PFSK-1 (cell line): Measurements from ENCODE around the gene ZBTB6.

Experiments used
- FOXP2 ChIP-seq: optimal IDR thresholded peaks from 2 replicates; pipeline ENCODE3; 2011; ENCODE audit warnings: borderline replicate concordance, control low read depth, inconsistent platforms; ENCODE audit not compliant: insufficient read depth; ENCODE audit errors: extremely low read length, extremely low read depth
- POLR2AphosphoS5 ChIP-seq: IDR thresholded peaks from 2 replicates; pipeline ENCODE4 v1.6.1; 2012; ENCODE audit warnings: low read depth, mild to moderate bottlenecking, control low read depth, low read length, moderate library complexity
- REST ChIP-seq, 2 experiments: IDR thresholded peaks; 2 replicates each; pipeline versions ENCODE4 v1.6.1 to v1.8.0; 2011 to 2012; ENCODE audit warnings: low read depth in 2 of 2, low read length in 2 of 2, control low read depth in 1 of 2, inconsistent platforms in 1 of 2, mild to moderate bottlenecking in 1 of 2, moderate library complexity in 1 of 2; ENCODE audit not compliant: insufficient read depth in 1 of 2
- SIN3A ChIP-seq: IDR thresholded peaks from 2 replicates; pipeline ENCODE4 v1.6.1; 2012; ENCODE audit warnings: mild to moderate bottlenecking, low read length, moderate library complexity, borderline replicate concordance; ENCODE audit not compliant: insufficient read depth
- TAF1 ChIP-seq: IDR thresholded peaks from 2 replicates; pipeline ENCODE4 v1.6.1; 2012; ENCODE audit warnings: low read length, control low read depth, borderline replicate concordance; ENCODE audit not compliant: insufficient read depth

ZBTB6 gene

DNA sequence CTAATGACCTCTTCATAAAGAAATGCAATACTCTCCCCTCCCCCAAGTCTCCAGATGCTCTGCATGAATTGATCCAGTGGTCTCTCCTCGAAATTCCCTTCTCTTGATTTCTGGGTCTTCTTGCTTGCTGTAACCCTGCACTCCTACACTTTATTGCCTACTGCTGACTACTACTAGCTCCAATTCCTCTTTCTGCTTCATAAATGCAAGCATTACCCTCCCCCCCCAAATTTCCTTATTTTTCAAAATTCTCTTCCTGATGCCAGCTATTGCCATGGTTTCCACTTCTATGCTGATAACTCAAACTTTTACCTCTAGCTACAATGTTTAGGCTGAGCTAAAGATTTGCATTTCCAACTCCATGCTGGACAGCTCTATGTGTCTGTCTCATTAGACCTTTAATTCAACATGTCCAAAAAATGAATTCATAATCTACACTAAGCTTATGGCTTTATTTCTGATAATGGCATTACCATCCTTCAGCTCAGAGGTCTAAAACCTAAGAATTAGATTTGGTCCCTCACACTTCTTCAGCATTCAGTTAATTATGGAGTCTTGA is 16.8 kb upstream of the ZBTB6 start:
- TF ChIP-seq REST (IDR thresholded peaks at IDR 0.05; ENCODE audit: insufficient read depth in 1 of 2, low read depth in 2 of 2, low read length in 2 of 2), result no peak
- no peak for TF ChIP-seq SIN3A
- TF ChIP-seq TAF1, result no peak
- no peak for TF ChIP-seq POLR2AphosphoS5
- no peak for TF ChIP-seq FOXP2

DNA sequence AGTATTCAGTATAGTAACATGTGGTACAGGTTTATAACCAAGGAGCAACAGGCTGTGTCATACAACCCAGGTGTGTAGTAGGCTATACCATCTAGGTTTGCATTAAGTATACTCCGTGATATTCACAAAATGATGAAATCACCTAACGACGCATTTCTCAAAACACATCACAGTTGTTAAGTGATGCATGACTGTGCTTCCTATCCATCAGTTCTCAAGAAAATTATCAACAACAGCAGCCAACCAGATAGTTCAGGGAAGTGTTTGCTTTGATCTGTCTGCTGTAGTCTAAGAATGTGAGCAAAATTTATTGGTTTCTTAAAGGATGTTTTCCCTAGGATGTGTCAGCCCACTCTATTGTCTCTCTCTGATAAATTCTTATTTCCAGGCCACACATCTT is 10.8 kb upstream of the ZBTB6 start:
- TF ChIP-seq SIN3A (no peak), REST (IDR thresholded peaks at IDR 0.05; ENCODE audit: insufficient read depth in 1 of 2, low read depth in 2 of 2, low read length in 2 of 2) (no peak), POLR2AphosphoS5 (no peak)

GRCh38 chr9:122922713-122923112 is 9.6 kb upstream of the ZBTB6 start:
- no peak for TF ChIP-seq POLR2AphosphoS5
- no peak for TF ChIP-seq SIN3A
- no peak for TF ChIP-seq TAF1
- no peak for TF ChIP-seq FOXP2
- TF ChIP-seq REST (IDR thresholded peaks at IDR 0.05; ENCODE audit: insufficient read depth in 1 of 2, low read depth in 2 of 2, low read length in 2 of 2), result no peak

DNA sequence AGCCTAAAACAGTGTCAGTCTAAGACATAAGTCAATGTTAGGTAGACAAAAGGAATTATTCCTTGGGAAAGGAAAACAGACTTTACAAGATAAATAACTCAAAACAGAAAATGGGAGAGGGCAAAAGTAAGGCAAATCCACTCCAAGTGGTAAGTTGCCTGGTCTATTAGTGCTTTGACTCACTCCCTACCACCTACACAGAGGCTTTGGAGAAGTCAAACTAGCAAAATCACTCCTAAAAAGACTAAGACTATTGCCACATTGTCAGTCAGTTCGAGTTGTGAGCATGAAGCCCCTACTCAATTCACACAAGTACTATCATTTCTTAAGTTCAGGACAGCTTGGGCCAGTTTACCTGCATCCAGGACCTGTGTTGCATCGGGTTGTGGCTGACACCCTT is 5.2 kb upstream of the ZBTB6 start:
- TF ChIP-seq SIN3A (no peak), FOXP2 (no peak), POLR2AphosphoS5 (no peak), REST (IDR thresholded peaks at IDR 0.05; ENCODE audit: insufficient read depth in 1 of 2, low read depth in 2 of 2, low read length in 2 of 2) (no peak), TAF1 (no peak)

DNA sequence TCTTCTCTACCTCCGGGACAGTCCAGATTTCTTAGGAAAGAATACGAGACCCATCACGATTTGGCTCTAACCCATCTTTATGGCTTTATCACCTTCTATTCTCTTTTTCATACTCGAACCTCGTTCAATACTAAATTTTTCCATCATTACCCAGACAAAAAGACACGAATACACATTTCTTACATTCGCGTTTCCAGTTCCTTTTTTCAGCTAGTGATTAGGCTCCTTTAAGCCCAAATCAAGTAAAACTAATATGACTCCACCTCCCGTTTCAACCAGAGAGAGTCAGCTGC is 506 bp downstream of the ZBTB6 start:
- TF ChIP-seq FOXP2 (no peak), SIN3A (no peak), POLR2AphosphoS5 (no peak), REST (IDR thresholded peaks at IDR 0.05; ENCODE audit: insufficient read depth in 1 of 2, low read depth in 2 of 2, low read length in 2 of 2) (no peak), TAF1 (no peak)
